GDM1 (cell line): ENCODE data around the gene MYOF.
"Not testable (repeated sequence)": the region's sequence is repeated elsewhere in the genome, so short reads cannot be mapped to it uniquely, and the experiment has no call there.

Experiments used
- DNase-seq: peaks from one replicate; lab custom pipeline; 2025; lab: John Stamatoyannopoulos, UW

MYOF gene

GRCh38 chr10:93457511-93457910 lies 24.6 kb downstream of the MYOF start:
- no peak for DNase-seq

DNA sequence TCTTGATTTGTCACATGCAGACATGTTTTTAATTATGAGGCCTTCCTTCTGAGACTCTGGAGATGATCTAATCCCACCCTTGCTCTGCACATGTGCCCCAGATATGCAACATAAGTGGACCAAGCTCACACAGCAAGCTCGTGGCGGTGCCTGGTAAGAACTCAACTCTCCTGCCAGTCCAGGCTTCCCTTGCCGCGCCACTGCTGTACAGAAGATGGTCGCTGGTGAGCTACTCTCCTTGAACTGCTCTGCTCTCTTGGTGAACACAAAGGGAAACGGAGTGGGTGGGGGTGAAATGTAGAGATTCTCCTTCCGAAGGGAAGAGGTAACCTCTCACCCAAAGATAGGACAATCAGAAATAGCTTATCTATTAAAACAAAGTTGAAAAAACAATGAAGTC lies 25.7 kb downstream of the MYOF start:
- no peak for DNase-seq

- no peak for DNase-seq
Observed at GRCh38 chr10:93454736-93455135, 27.4 kb downstream of the MYOF start.

- no peak for DNase-seq
Observed at GRCh38 chr10:93454146-93454545, 28.0 kb downstream of the MYOF start.

GRCh38 chr10:93452143-93452542 lies 30.0 kb downstream of the MYOF start:
- DNase-seq, result no peak

GRCh38 chr10:93451244-93451947 lies 30.7 kb downstream of the MYOF start:
- DNase-seq, result no peak

DNA sequence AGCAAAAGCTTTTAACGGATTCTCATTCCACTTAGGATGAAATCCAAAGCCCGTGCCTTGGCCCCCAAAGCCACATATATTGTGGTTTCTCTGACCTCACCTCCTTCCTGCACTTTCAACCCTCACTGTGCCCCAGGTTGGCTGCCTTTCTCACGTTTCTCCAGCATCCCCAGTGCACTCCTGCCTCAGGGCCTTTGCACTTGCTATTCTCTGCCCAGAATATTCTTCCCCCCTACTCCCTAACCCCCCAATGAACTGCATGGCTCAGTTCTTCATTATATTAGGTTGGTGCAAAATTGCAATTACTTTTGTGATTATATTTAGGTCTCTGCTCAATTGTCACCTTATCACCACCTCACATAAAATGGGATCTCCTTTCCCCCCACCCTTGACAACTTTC lies 34.2 kb downstream of the MYOF start:
- DNase-seq, result no peak

DNA sequence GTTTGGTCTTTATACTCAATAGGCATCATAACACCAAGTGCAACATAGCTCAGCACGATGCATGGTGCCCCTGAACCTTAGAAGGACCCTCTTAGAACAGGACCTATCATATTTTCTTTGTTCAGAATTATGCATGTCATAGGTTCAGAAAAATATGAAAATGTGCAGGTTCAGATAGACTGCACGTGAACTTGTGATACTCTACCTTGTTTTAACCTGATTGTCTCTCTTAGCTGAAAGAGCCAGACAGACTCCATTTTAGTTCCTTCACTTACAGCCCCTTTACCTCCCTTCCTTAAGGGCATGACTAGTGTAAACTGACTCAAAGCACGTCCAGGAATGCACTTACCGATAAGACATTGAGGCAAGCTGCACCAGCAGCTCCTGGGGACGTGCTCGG lies 35.1 kb downstream of the MYOF start:
- DNase-seq, result no peak

GRCh38 chr10:93445978-93446720 lies 36.0 kb downstream of the MYOF start:
- no peak for DNase-seq

GRCh38 chr10:93445097-93445960 lies 36.8 kb downstream of the MYOF start:
- DNase-seq, result no peak

GRCh38 chr10:93443481-93443880 lies 38.7 kb downstream of the MYOF start:
- DNase-seq, result no peak

DNA sequence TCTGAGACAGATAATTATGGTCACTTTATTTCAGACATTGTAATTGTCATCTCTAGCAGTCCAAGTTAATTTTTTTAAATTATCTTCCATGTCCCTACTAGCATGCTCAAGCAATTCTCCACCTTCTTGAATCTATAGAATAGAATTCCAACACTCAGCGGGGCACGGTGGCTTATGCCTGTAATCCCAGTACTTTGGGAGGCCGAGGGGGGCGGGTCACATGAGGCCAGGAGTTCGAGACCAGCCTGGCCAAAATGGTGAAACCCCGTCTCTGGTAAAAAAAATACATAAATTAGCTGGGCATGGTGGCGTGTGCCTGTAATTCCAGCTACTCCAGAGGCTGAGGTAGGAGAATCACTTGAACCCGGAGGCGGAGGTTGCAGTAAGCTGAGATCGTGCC lies 39.4 kb downstream of the MYOF start:
- not testable (repeated sequence) for DNase-seq

DNA sequence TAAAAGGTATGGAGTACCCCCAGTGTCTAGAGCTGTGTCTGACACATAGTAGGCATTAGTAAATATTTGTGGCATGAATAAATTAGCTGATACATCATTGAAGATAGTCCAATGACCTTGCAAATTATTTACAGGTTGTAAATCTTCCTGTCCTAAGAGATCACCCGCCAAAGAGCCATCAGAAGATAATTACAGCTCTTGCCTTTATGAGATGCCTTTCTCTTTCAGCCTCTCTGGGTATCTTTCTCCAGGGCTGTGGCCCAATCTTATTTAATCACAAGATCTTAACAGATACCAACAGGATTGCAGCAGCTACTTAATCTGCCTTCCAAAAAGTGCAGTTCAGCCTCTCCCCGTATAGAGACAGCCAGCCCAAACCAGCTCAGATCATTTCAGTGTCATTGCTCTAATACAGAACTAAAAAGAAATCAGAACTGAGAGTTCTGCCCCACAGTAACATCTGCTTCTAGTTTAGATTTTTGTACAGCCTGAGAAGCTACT lies 41.5 kb downstream of the MYOF start:
- no peak for DNase-seq

- DNase-seq, result no peak
Observed at GRCh38 chr10:93438613-93439253, 43.4 kb downstream of the MYOF start.

GRCh38 chr10:93437946-93438612 lies 44.1 kb downstream of the MYOF start:
- DNase-seq, result no peak

DNA sequence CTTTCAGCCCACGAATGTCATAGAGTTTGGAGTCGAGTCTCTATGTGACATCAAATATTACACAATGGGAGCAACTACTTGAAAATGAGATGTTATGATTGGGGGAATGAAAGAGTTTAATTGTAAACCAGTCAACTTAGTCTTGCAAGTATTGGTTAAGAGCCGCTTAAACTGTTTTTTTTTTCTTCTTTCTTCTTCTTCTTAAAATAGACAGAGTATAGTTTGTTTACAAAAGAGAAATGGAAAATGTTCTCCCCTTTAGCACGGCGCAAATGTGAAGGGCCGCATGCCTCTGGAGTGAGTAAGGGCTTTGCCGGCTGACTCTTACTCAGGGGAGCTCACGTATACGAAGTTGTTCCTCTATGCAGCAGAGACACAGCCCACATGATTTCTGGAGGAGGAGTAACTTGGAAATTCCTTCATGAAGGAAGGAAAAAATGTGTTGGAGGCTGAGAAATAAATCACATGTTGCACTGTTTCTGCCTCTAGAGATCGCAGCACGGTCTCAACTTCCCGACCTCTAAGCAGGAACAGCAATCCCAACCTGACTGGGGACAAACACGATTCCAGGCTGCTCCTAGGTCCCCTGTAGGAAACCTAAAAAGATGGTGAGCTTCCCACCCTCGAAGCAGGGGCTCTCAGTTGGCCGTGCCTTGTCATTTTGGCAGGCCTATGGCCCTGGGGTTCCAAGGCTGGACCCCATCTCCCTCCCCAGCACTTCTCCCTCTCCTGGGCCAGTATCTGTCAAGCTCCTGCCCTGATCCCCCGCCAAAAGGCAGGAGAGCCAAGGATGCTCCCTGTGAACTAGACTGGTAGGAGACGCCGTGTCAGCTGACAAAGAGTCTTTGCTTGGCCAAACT lies 44.8 kb downstream of the MYOF start:
- no peak for DNase-seq

GRCh38 chr10:93436591-93437085 lies 45.5 kb downstream of the MYOF start:
- no peak for DNase-seq

- DNase-seq, result no peak
Observed at GRCh38 chr10:93435621-93436397, 46.3 kb downstream of the MYOF start.

GRCh38 chr10:93434991-93435491 lies 47.1 kb downstream of the MYOF start:
- DNase-seq, result no peak
